Measurements from ENCODE around the gene SLC43A3.

The SLC43A3 gene

DNA sequence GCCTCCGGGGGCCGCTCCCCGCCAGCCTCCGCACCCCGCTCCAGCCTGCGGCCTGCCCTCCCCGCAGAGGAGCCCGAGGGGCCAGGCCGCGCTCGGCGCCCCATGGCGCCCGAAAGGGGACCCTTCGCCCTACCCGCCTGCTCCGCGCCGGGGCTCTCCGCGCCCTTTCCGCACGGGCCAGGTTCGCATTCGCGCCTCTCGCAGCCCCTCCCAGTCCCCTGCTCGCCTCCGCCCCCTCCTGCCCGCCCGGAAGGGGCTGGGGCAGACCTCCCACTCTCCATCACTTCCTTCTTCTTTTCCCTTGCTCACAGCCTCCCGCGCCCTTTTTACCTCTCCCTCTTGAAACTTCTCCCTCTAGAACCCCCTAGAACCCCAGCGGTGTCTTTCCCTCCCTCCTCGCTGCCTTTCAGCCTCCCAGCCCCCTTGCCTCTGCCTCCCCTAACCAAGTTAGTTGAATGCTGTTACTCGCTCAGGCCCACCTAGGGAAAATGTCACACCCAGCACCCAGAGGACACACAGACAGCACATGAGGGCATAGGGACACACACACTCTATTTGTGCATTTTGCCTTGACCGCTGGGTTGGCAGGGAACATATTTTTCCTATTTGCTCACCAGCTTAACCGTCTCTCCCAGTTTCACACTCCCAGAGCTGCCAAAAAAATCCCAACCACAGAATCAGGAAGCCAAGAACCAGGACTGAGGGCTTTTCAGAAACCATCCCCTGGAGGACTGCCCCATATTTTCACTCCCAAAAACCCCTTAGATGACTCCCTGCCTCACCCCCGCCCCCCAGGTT, at the start of gene SLC43A3:
Gene SLC43A3 (minus strand): TSS at position 193 of the 798 bp plus-strand sequence. CDS start 949 bp downstream, outside the sequence.
- peak; percentile 91 for DNase-seq (ENCODE audit: low read depth)

DNA sequence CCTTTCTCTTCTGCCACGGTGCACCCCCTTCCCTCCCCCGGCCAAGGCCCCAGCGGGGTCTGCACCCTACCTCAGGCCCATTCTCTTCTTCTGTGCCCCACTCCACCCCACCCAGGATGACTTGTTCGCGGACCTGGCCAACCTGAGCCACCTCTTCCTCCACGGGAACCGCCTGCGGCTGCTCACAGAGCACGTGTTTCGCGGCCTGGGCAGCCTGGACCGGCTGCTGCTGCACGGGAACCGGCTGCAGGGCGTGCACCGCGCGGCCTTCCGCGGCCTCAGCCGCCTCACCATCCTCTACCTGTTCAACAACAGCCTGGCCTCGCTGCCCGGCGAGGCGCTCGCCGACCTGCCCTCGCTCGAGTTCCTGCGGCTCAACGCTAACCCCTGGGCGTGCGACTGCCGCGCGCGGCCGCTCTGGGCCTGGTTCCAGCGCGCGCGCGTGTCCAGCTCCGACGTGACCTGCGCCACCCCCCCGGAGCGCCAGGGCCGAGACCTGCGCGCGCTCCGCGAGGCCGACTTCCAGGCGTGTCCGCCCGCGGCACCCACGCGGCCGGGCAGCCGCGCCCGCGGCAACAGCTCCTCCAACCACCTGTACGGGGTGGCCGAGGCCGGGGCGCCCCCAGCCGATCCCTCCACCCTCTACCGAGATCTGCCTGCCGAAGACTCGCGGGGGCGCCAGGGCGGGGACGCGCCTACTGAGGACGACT, 49.3 kb upstream of the SLC43A3 start:
- no peak for DNase-seq (ENCODE audit: low read depth)

DNA sequence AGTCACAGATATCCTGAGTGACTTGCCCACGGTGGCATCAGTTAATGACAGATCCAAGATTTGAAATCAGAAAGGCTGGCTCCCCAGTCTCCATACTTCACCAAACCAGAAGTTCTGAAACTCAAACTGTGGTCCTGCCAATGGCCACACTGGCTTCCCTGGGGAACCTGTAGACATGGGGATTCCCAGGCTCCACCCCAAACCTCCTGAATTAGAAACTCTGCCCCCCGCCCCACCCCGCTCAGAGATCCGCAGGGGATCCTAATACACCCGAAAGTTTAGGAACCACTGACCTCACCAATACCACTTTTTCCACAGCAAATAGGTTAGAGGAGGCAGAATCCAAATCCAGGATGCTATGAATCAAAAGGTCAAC, 48.7 kb upstream of the SLC43A3 start:
- no peak for DNase-seq (ENCODE audit: low read depth)

DNA sequence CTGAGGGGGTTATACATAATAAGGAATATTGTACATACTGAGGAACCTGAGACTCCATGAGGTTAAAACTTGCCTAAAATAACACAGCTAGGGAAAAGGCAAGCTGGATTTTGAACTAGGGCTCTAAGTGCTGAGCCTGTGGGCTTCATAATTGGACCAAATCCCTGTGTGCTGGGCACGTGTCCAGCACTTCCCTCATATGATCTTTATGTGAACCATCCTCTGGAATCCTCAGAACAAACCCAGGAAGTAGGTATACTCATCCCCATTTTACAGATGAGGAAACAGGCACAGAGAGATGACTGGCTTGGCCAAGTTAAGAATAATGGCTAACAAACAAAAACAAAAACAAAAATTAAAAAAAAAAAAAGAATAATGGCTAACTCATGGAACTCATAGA, 48.3 kb upstream of the SLC43A3 start:
- DNase-seq (ENCODE audit: low read depth) = no peak

DNA sequence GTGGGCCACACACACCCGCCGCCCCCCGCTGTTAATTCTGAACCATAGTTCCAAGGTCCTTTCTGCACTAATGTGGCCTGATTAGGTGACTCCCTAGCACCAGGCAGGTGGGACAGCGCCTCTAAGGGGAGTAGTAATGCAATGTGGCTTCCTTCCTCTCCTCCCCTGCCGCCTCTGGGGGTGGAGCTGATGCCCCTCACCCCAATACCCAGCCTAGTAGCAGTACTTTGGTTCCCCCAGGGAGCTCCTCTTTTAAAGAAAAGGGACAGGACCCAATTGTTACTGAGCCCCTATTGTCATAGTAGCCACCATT, 47.8 kb upstream of the SLC43A3 start:
- DNase-seq (ENCODE audit: low read depth) = no peak

DNA sequence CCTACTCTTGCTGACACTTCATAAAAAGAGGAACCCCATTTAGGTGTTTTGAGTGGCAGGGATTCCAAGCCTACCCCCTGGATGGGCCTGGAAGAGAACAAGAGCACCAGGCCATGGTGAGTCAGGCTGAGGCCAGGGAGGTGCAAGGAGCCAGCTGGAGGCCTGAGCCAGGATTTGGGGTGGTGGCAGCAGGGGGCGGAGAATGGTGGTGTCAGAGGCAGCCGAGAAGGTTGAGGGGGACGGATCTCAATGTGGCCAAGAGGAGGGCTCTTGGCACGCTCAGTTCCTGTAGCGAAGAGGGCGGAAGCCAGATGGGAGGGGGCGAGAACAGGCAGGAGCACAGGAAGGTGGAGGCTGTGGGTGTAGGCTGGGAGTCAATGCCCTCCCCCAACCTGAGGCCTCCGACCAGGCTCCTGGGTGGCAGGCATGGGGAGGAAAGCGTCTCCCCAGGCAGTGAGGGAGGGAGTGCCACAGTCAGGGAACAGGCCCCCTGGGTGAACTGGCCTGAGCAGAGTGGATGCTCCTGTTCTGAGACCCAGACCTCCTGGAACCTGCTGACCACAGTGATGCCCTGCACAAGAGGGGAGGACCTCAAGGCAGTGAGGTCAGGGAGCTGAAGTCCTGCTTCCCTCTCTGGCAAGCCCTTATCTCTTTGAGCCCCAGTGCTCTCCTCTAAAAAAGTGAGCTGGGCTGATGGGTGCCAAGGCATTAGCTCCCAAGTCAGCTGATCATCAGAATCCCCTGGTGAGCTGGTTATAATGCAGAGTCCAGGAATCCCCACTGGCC, 47.3 kb upstream of the SLC43A3 start:
- DNase-seq (ENCODE audit: low read depth) = no peak

DNA sequence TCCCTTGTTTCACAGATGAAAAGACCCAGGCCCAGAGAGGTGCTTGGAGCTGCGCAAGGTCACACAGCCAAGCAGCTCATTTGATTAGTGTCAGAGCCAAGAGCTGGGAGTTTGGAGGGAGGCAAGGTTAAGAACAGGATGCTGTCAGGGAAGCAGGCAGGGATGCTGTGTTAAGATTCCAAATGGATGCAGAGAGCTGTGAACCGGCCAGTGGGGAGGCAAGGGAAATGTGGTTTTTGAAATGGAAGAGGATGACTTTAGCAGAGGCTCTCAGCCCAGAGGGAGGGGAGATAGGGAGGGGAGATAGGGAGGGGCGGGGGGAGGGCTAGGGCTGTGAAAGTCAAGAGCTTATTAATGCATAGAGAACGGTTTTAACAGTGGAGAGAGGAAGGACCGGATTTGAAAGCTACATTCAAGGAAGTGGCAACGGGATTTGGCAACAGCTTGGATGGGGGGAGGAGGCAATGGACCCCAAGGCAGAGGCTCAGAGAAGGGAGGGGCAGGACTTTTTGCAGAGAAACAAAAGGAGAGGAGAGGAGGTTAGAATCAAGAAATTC, 46.4 kb upstream of the SLC43A3 start:
- no peak for DNase-seq (ENCODE audit: low read depth)

DNA sequence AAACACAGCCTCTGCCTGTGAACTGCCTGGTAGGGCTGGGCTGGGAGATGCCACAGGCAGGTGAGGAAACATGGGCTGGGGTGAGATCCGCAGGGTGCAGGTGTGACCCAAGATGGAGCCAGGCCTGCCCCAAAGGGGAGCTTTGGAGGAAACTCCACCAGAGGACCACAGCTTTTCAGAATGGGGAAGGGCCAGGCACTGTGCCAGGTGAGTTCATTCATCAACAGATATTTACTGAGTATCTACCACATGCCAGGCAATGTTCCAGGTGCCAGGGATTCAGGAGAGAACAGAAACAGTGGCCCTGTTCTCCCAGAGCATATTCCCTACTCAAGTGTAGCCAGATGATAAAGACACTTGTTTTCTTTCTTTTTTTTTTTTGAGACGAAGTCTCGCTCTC, 44.6 kb upstream of the SLC43A3 start:
- DNase-seq (ENCODE audit: low read depth) = no peak

DNA sequence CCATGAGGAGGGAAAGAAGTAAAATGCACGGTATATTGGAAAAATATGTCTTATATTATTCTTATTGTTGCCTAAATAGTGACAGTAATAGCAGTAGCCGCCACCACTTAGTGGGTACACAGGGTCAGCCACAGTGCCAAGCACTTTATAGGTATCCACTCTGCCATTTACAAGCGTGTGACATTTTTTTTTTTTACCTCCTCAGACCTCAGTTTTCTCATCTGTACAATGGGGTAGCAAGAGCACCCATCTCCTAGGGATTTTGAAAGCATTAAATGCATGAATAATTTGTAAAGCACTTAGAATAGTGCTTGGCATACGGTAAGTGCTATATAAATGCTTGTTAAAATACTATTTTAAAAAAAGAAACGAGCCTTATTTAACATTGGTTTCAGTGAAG, 42.3 kb upstream of the SLC43A3 start:
- no peak for DNase-seq (ENCODE audit: low read depth)

DNA sequence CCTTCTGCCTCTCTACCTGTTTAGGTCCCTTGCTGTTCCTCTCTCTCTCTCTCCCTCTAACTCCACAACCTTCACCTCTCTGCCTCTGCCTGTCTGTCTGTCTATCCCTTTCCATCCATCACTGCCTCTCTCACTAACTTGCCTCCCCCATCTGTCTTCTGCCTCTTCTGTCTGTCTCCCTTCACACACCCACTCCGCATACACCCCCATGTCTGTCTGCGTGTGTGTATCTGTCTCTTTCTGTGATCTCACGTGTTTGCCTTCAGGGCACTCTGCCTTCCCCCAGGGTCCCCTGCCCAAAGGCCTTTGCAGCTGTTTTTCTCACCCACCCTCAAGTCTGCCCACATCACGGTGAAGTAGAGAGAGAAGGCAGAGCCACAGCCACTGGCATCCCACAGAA, 41.4 kb upstream of the SLC43A3 start:
- DNase-seq (ENCODE audit: low read depth) = no peak

DNA sequence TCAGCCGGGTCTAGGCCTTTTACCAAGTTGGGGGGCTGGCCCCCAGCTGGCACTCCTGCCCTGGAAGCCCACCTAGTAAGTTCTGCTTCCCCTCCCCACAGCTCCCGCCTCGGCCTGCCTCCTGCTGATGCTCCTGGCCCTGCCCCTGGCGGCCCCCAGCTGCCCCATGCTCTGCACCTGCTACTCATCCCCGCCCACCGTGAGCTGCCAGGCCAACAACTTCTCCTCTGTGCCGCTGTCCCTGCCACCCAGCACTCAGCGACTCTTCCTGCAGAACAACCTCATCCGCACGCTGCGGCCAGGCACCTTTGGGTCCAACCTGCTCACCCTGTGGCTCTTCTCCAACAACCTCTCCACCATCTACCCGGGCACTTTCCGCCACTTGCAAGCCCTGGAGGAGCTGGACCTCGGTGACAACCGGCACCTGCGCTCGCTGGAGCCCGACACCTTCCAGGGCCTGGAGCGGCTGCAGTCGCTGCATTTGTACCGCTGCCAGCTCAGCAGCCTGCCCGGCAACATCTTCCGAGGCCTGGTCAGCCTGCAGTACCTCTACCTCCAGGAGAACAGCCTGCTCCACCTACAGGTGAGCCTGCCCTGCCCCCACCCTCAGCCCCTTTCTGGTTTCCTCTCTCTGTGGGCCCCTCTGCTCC, 40.7 kb upstream of the SLC43A3 start:
- no peak for DNase-seq (ENCODE audit: low read depth)

DNA sequence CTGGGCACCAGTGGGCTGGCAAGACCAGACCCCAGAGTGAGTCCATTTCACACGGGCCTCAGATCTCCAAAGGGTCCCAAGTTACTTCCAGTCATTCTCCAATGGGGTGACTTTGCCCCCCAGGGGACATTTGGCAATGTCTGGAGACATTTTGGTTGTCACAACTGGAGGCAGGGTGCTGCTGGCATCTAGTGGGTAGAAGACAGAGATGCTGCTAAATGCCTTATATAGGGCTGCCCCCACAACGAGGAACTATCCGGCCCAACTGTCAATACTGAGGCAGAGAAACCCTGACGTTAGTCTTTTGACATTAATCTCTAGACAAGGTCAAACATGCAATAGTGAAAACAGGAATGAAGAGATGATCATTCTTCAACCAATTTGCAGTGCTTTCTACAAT, 39.8 kb upstream of the SLC43A3 start:
- no peak for DNase-seq (ENCODE audit: low read depth)

DNA sequence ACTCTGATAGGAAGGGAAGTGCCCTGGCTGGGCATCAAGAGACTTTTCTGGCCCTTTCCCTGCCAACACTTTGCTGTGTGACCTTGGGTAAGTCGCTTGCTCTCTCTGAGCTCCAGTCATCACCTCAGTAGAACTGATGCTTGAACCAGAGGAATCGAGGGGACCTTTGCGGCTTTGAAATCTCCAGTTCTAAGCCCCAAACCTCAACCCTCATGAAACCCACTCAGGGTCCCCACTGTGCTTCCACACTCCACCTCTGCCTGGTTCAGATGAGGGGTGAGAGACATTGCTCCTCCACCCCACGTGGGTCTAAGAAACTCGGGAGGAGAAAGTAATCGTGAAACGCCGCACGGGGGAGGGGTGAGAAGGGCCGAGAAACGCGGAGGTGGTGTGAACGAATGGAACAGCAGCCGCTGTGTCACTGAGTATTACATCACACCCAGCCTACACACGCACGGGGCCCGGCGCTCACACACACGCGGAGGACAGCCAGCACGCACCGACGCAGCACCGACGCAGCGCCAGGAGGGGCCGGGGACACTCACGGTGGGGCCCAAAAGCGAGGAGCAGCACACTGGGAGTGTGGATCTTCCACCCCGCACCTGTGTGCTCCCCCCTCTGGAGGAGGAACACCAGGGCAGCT, 37.7 kb upstream of the SLC43A3 start:
- DNase-seq (ENCODE audit: low read depth) = no peak

DNA sequence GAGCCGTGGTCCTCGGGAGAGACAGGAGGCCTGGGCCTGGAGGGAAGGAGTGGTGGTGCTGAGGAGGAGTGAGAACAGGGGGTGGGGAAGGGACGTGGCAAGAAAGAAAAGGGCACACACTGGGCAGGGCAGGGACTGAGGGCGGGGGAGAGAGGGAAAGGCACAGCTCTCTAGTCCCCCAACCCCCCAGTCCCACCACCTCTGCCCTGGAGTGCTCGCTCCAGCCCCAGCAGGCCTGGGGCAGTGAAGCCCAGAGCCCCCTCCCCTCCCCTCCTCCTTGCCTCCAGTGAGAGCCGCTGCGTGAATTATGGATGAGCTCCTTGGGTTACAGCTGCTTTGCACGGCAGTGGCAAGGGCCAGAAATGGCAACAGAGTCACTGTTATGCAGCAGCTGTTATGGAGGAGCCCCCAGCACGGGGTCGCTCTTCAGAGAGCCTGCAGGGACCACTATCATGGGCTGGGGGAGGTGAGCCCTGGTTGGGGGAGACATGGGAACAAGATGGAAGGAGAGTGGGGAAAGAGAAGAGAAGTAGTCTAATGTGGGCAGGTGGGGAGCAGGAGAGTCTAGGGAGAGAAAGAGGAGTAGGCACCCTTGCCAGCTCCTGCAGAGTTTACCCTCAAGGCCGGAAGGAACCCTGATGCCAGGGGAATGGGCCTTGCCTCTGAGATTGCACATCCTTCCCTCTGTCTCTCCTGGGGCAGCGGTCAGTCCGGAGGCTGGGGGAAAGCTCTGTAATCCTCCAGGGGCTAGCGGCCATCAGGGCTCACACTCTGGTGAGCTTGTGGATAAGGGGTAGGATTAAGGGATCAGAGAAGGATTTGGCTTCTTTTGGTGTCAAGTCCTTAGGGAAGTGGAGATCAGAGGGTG, 37.0 kb upstream of the SLC43A3 start:
- DNase-seq (ENCODE audit: low read depth) = no peak

DNA sequence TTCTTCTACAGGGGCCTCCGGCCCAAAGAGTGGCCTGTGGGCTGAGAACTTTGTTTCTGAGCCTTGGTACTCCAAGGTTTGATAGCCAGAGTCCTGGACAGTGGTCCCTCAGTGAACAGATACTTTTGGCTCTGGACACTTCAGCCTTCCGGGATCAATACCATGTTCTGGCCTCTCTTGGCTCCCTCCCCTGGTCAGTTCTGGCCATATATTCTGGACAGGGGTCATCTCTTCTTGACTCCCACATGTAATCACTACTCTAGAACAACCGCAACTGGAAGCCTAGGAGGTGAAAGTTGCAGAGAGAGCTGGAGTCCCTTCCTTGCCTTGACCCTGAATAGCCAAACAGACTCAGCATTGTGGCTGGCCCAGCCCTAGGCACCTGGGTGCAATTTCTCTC, 35.7 kb upstream of the SLC43A3 start:
- DNase-seq (ENCODE audit: low read depth) = no peak

DNA sequence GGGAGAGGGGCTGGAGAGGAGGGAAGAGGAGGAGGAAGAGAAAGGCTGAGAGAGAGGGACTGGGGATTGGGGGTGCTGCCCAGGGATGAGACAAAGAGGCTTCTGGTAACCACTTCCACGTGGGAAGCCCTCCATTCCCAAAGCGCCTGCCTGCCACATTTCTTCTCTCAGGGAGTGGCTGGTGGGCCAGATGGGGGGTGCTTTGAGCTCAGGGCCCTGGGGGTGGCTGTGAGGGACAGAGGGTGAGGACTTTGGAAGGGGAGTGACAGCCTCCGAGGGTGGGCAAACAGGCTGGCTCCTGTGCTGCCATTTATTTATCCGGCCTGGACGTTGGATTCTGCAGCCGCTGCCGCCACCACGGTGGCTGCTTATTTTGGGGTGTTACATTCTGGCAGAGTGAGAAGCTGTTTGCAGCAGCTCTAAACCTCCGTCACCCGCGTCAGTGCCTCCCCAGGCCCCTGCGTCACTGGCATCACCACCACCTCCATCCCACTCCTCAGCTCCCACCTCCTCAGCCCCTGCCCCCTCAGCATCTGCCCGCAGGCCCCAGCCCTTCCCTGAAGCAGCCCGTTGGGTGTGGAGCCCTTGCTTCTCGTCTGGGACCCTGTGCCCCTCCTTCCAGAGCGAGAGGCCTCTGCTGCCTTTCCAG, 35.0 kb upstream of the SLC43A3 start:
- DNase-seq (ENCODE audit: low read depth) = no peak

DNA sequence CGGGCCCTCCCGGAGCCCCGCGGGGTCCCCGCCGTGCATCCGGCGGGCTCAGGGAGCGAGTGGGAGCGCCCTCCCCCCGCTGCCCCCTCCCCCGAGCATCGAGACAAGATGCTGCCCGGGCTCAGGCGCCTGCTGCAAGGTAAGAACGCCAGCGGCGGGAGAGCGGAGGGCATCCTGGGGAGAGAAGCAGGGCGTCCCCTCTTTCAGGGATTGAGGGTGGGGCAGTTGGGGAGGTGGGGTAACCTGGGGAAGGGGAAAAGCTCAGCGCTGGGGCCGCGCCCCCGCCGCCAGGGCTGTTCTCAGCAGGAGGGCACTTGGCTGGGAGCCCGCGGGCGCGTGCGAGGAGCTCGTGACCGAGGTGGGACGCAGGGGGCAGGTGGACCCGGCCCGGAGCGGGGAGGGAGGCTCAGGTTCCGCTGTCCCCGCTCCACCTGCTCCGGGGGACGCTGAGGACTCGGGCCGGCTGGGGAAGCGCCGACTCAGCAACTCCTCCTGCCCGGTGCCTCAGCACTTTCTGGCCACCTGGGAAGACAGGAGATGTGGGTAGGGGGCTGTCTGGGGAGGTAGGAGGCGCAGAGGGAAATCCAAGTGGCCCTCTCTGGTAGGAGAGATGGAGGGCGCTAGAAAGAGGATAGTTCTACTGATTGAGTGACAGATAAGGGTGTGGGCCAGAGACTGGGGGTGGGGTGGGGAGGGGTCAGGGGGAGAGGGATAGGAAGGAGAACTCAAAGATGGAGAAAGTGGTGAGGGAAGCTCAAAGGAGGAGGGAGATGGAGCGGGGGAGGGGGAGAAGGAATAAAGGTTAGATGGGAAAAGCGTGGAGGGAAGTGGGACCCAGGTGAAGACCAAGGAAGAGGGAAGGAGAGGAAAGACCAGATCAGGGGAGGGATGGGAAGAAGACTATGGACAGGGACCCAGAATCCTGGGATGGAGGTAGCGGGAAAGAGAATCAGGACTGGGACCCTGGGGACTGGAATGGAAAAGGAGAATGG, 34.1 kb upstream of the SLC43A3 start:
- no peak for DNase-seq (ENCODE audit: low read depth)

DNA sequence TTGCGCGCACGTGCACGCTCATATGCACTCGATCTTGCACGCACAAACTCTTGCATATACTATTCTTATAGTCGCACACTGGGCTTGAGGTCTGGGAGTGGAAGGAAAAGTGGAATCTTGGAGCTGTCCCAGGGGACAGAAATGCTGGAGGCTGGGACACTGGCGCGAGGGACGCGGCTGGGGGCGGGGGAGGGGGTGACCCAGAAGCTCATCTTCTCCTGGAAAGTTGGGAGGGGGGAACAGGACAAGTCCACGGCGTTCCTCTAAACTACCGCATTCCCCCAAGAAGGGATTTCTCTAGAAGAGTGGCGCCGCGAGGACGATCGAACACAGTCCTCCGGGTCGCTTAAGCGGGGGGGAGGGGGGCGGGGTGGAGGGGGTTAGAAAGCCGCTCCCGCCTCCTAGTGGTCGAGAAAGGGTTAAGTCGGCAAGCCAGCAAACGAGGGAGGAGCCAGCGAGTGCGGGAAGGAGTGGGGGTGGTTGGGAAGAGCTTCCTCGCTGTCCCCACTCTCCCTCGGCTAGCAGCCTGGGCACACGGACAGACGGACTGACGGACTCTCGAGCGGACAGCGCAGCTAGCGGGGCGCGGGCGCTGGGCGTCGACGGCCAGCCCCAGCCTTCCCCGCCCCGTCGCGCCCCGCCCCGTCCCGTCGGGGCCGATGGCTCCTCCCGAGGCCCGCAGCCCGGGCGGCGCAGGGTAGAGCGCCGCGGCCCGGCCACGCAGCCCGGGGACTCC, 33.3 kb upstream of the SLC43A3 start, which contains the start of gene RTN4RL2:
Gene RTN4RL2 (plus strand): TSS at position 507 of the 736 bp plus-strand sequence. CDS start 338 bp downstream, outside the sequence.
- no peak for DNase-seq (ENCODE audit: low read depth)

Data from HS-27A (cell line).